Measurements from ENCODE around the gene ORAI2.

GRCh38 chr7:102467581-102468477 lies 34.5 kb downstream of the ORAI2 start:
- no peak for TF ChIP-seq RXRA (CRISPR knock-in tag; IDR thresholded peaks at IDR 0.05)
- TF ChIP-seq PITX1 (CRISPR knock-in tag; IDR thresholded peaks at IDR 0.05) = no peak
- TF ChIP-seq, protein P1, sequence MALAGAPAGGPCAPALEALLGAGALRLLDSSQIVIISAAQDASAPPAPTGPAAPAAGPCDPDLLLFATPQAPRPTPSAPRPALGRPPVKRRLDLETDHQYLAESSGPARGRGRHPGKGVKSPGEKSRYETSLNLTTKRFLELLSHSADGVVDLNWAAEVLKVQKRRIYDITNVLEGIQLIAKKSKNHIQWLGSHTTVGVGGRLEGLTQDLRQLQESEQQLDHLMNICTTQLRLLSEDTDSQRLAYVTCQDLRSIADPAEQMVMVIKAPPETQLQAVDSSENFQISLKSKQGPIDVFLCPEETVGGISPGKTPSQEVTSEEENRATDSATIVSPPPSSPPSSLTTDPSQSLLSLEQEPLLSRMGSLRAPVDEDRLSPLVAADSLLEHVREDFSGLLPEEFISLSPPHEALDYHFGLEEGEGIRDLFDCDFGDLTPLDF (CRISPR knock-in tag; IDR thresholded peaks at IDR 0.05) = no peak
- TF ChIP-seq ZNF83 (CRISPR knock-in tag; IDR thresholded peaks at IDR 0.05; ENCODE audit: borderline replicate concordance) = no peak
- no peak for TF ChIP-seq ZNF598 (CRISPR knock-in tag; IDR thresholded peaks at IDR 0.05; ENCODE audit: borderline replicate concordance)
- TF ChIP-seq NR2C2 (CRISPR knock-in tag; IDR thresholded peaks at IDR 0.05; ENCODE audit: borderline replicate concordance) = no peak
- TF ChIP-seq, protein P2, sequence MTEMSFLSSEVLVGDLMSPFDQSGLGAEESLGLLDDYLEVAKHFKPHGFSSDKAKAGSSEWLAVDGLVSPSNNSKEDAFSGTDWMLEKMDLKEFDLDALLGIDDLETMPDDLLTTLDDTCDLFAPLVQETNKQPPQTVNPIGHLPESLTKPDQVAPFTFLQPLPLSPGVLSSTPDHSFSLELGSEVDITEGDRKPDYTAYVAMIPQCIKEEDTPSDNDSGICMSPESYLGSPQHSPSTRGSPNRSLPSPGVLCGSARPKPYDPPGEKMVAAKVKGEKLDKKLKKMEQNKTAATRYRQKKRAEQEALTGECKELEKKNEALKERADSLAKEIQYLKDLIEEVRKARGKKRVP (CRISPR knock-in tag; IDR thresholded peaks at IDR 0.05) = no peak
- TF ChIP-seq USF2 (IDR thresholded peaks at IDR 0.05; ENCODE audit: low read depth, low read length) = no peak
- TF ChIP-seq USF2 (CRISPR knock-in tag; IDR thresholded peaks at IDR 0.05; ENCODE audit: borderline replicate concordance) = no peak
- no peak for TF ChIP-seq POLR2A (IDR thresholded peaks at IDR 0.05; ENCODE audit: insufficient read depth in 1 of 2, low read depth in 2 of 2, low read length in 2 of 2)
- TF ChIP-seq, protein P3, sequence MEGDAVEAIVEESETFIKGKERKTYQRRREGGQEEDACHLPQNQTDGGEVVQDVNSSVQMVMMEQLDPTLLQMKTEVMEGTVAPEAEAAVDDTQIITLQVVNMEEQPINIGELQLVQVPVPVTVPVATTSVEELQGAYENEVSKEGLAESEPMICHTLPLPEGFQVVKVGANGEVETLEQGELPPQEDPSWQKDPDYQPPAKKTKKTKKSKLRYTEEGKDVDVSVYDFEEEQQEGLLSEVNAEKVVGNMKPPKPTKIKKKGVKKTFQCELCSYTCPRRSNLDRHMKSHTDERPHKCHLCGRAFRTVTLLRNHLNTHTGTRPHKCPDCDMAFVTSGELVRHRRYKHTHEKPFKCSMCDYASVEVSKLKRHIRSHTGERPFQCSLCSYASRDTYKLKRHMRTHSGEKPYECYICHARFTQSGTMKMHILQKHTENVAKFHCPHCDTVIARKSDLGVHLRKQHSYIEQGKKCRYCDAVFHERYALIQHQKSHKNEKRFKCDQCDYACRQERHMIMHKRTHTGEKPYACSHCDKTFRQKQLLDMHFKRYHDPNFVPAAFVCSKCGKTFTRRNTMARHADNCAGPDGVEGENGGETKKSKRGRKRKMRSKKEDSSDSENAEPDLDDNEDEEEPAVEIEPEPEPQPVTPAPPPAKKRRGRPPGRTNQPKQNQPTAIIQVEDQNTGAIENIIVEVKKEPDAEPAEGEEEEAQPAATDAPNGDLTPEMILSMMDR (CRISPR knock-in tag; IDR thresholded peaks at IDR 0.05) = no peak
- no peak for TF ChIP-seq BRD4 (CRISPR knock-in tag; IDR thresholded peaks at IDR 0.05)
- TF ChIP-seq NFRKB (IDR thresholded peaks at IDR 0.05) = no peak
- TF ChIP-seq ZMYM3 (CRISPR knock-in tag; IDR thresholded peaks at IDR 0.05) = no peak
- no peak for TF ChIP-seq RNF2 (conservative IDR thresholded peaks at IDR 0.05; ENCODE audit: low read depth)

Data from HepG2 (cell line).